GM18907 (cell line): ENCODE results near the gene TSPEAR.

ENCODE experiments used
- ATAC-seq: cut with Tn5 transposase; IDR thresholded peaks from one replicate; pipeline ENCODE4 v1.9.1; 2021; ENCODE audit warnings: mild to moderate bottlenecking, moderate library complexity; ENCODE audit not compliant: unreplicated experiment

Gene TSPEAR

GRCh38 chr21:44741921-44742320, 30.5 kb upstream of the TSPEAR start:
- ATAC-seq: no peak

DNA sequence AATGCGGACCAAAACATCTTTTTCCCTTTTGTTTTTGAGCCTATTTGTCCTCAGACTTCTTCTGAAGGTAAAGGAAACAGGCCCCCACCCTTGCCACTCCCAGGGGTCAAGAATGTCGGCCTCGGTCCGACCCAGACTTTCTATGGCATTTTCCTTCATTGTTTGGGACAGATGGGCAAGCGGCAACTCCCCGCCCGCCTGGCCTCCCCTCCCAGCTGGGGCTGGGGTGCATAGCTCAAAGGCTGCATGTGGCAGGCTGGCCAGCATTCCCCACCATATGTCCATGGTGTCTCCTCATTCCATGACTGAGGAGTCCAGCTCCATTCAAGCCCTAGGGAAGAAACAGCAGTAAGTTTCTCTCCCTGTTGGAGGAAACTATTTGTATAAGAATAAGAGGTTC, 29.4 kb upstream of the TSPEAR start:
- ATAC-seq: no peak

- ATAC-seq: no peak
These were observed 27.9 kb upstream of the TSPEAR start for GRCh38 chr21:44739316-44739715.

DNA sequence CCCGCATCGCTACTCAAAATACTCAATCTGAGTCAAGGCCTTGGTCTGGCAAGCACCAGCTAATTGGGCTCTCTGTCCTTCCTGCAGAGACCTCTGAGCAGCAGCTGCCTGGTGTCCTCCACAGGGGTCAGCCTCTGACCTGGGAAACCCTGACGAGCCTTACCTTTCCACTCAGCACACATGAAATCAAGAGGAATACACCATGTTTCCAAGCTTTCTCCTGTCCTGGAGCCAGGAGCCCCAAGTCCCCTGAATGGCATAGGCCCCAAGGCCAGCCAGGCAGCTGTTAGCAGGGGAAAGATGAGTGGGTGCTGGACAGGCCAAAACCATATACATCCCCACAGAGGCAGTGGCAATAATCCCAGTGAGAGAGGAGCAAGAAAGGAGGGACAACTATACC, 27.2 kb upstream of the TSPEAR start:
- no peak for ATAC-seq

DNA sequence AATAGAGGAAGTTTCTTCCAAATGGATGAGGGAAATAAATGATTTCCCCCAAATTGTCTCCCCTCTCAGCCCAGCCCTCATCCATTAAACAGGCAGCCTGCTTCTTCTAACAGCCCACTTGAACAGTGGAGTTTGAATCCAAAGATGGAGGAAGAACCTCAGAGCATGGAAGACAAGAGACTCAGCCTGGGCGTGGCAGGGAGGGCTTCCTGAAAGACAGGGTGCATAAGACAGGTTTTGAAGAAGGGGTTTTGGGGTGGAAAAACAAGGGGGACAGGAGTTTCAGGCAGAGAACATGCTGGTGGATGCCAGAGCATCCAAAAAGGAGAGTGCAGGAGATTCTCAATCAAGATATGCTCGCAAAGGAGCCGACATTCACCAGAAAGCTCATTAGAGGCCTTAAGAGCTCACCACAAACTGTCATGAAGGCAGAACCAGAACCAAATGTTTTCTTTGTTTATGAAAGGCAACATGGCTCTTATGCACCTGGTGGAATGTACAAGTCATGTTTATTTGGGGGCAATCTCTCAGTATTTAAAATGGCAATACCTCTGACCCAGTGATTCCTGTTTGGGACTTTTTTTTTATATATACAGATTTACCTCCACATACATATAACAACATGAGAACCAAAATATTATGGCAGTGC, 26.5 kb upstream of the TSPEAR start:
- ATAC-seq: no peak

DNA sequence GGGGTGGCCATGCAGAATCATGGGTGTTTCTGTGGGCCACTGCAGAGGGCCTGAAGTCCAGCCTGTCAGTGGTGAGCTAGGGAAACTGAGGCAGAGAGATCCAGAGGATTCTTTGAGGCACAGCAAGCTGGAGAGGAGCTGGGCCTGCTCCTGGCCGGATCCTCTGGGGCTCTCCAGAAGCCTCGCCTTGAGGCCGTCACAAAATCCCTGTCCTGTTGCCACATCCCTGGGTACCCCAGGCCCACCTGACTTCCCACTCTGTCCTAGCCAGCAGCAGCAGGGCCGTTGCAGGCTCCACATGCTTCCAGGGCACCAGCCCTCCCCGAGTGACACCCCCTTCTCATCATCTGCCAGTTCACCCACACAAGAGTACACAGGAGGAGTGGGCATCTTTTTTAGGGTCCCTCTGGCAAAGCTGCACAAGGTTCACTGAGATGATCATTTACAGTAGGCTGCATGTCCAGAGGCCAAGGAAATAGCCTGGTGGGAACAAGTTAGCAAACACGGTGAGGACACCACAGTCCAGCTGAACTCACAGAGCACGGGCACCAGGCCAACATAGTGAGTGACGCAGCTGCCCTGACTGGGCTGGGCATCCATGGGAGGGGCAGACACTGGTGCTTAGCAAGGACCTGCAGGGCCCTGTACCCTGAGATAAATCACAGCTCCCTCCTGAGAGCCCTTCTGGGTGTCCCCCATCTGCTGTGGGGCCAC, 25.1 kb upstream of the TSPEAR start:
- ATAC-seq: no peak

DNA sequence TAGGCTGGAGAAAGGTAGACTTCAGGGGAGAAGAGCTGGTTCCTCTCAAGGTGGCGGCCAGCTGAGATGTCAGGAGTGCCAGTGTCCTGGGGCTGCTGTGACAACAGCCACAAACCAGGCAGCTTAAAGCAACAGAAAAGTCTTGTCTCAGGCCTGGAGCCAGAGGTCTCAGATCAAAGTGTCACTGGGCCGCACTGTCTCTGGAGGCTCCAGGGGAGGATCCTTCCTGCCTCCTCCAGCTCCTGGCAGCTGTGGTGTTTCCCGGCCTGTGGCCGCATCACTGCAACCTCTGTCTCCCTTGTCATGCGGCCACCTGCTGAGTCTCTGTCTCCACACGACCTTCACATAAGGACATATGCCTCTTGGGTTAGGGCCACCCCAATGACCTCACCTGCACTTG, 24.4 kb upstream of the TSPEAR start:
- no peak for ATAC-seq

DNA sequence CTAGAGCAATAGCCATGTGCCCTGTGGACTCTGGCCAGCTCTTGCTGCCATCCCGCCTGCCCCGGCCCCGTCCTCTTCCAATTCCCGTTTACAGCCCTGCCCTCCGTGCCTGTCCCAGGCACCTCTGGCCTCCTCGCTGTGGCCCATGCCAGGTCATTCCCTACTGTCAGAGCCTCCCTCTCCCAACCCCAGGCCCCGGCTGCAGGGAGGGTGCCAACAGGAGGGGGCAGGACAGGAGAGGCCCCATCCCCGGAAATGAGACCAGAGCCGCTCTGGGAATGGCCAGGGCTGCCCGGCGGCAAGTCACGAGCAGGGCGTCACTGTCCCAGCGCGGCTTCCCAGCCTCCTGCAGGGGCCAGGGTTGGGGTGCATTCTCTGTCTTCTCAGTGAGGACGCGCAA, 23.5 kb upstream of the TSPEAR start:
- no peak for ATAC-seq

GRCh38 chr21:44734026-44734745, 22.8 kb upstream of the TSPEAR start:
- ATAC-seq: no peak

DNA sequence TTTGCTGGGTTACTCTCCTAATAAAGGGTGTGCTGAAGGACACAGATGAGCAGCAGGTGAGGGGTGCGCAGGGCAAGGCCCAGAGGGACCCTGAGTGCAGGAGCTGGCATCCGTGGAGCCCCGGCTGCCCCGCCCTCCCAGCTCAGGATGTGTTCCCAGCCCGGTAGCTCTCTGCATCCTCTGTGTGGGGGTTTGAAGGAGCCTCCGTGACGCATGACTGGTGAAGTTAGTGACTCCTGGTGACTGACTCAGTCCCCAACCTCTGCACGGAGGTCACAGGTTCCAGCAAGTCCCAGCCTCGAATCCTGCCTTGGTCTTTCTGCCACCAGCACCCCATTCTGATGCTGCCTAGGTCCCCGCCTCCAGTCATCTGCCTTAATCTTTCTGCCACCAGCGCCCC, 21.6 kb upstream of the TSPEAR start:
- ATAC-seq: no peak

DNA sequence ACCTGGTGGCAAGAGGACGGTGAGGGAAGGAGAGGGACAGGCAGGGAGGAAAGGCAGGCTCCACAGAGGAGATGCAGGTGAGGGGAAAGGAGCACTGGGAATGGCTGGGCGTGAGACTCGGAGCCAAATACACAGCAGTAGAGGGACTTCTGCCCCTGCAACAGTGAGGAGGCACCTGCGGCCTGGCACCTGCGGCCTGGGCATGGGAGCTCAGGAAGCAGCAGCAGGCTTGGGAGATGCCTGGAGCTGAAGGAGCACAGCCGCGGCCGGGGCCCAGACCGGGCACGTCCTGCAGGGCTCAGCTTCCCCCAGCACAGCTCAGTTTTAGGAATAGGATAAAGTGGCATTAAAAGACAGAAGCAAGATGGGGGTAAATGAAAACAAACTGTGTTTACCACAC, 20.9 kb upstream of the TSPEAR start:
- ATAC-seq: no peak

DNA sequence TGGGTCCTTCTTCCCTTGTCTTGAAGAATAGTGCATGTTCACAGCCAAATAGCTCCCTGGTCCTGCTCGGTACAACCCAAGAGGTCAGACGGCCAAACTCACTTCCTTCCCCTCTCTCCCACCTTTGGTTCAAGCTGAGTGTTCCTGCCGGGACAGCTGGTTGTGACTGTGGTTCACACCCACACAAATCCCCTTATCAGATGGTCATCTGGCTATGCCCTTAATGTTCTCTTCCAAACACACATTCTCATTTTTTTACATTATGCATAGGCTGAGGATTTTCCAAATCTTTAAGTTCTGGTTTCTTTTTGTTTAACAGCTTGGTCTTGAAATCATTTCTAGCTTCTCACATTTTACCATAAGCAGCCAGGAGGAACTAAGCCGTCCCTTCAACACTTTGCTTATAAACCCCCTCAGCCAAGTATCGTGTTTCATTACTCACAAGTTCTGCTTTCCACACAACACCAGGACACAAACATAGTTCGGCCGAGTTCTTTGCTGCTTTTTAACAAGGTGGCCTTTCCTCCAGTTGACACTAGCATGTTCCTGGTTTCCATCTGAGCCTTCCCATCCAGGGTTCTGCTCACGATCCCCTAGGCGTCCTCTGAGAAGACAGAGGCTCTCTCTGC, 19.7 kb upstream of the TSPEAR start:
- no peak for ATAC-seq

DNA sequence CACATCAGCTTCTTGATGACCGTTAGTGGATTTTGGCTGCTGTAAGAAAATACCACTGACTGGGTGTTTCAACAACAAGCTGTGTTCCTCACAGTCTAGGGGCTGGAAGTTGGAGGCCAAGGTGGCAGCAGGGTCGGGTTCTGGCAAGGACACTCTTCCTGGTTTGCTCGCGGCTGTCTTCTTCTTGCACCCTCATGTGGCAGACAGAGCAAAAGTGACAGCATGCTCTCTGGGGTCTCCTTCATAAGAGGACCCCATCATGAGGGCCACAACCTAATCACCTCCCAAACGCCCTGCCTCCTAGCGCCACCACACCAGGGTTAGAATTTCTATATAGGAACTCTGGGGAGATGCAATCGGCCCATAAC, 18.6 kb upstream of the TSPEAR start:
- ATAC-seq: no peak

- no peak for ATAC-seq
These were observed 18.1 kb upstream of the TSPEAR start for GRCh38 chr21:44729336-44730027.

- ATAC-seq: no peak
These were observed 17.3 kb upstream of the TSPEAR start for GRCh38 chr21:44728716-44729115.

DNA sequence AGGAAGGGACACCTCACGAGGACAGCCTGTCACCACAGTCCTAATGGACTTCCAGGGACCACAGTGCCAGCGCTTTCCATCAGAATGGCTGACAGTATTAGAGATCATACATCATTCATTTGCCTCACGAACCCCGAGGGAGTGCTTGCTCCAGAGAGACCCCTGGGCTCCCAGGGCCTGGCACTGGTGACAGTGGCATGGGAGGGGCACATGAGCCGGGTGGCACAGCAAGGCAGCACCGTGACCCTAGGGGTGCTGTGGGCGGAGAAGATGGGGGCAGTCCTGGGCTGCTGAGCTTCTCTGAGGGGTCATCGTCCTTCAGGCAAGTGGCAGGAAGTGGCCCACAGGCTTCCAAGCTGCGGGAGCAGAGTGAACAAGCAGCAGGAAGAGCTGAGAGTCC, 16.4 kb upstream of the TSPEAR start:
- no peak for ATAC-seq

DNA sequence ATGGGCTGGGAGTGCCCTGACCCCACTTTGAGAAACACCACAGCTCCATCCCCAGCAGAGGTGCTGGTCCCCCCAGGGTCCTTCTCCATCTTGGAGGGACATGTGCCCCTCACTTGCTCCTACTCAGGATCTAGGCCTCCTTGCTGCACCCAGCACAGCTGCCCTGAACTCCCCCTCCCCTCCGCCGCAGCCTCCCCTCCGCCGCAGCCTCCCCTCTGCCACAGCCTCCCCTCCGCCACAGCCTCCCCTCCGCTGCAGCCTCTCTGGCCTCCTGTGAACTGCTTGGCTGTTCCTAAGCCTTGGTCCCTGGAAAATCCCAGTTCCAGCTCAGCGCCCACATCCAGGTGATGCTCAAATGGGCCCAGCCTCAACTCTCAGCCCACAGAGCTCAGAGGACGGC, 15.9 kb upstream of the TSPEAR start:
- ATAC-seq: no peak

DNA sequence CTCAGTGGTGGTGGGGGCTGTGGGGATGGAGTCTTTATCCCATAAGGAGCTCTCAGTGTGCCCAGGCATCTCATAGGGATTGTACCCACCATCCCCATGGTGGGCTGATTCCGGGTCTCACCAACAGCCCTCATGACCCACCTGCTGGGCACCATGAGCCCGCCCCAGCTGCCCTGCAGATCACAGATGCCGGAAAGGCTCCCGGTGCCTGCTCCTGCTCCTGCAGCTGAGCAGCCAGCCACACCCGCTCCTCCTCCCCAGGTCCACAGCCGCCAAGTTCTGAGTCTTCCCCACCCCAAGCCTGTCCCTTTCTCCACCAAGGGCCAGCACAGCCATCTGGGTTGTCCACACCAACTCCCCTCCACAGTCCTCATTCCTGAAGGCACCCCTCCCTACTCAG, 15.5 kb upstream of the TSPEAR start:
- ATAC-seq: no peak

DNA sequence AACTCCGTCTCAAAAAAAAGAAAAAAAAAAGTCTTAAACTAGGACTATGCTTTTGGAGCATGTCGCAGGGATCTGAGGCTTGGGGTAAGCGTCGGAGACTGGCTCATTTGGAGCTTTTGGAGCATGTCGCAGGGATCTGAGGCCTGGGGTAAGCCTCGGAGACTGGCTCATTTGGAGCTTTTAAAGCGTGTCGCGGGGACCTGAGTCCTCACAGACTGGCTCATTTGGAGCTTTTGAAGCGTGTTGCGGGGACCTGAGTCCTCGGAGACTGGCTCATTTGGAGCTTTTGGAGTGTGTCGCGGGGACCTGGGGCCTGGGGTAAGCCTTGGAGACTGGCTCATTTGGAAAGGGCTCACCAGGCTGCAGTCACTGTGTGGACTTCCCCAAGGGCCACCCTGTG, 13.6 kb upstream of the TSPEAR start:
- no peak for ATAC-seq

DNA sequence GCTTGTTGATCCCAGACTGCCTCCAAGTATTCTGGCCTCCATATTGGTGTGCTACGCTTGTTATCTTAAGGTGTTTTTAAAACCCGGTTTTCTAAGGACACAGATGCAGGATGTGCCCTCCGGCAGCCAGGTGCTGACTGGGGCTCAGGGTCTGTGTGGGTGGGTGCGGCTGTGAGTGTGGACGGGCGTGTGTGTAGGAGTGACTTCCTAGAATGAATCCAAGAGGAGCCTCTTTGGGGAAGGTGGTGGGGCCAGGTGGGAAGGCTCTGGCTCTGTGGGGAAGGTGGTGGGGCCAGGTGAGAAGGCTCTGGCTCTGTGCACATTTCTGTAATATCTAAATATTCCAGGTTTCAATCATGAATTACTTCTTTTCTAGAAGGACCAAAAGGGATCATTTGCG, 12.8 kb upstream of the TSPEAR start:
- no peak for ATAC-seq
